IPS-15b (cell line): ENCODE measurements around the gene REXO2.
A peak's percentile ranks its signal among the peaks of the same experiment; 100 is the strongest.

Source experiments
- H3K27me3 ChIP-seq: one replicate; pipeline ENCODE4 v1.6.1; 2013; ENCODE audit warnings: low read length; ENCODE audit not compliant: control insufficient read depth, insufficient read depth
- H3K36me3 ChIP-seq: one replicate; pipeline ENCODE4 v1.6.1; 2013; ENCODE audit warnings: low read length; ENCODE audit not compliant: control insufficient read depth, insufficient read depth
- H3K4me1 ChIP-seq: one replicate; pipeline ENCODE4 v1.6.1; 2013; ENCODE audit warnings: mild to moderate bottlenecking, low read length; ENCODE audit not compliant: control insufficient read depth, insufficient read depth
- H3K4me3 ChIP-seq: one replicate; pipeline ENCODE4 v1.5.1; 2013; ENCODE audit warnings: low read depth, low read length
- H3K9ac ChIP-seq: one replicate; pipeline ENCODE4 v1.6.1; 2013; ENCODE audit warnings: low read depth, mild to moderate bottlenecking, low read length
- H3K9me3 ChIP-seq: one replicate; pipeline ENCODE4 v1.6.1; 2013; ENCODE audit warnings: mild to moderate bottlenecking, low read length; ENCODE audit not compliant: control insufficient read depth, insufficient read depth

The REXO2 gene

GRCh38 chr11:114412946-114413345, 26.3 kb upstream of the REXO2 start:
- no peaks in the 10 kb centered on the region for H3K27me3 ChIP-seq
- no peaks in the 10 kb centered on the region for H3K9me3 ChIP-seq
- H3K4me3 ChIP-seq, result no peak overlapping the region
- no peak overlapping the region for H3K9ac ChIP-seq
- H3K4me1 ChIP-seq, result peaks cover 6% of the 10 kb centered on the region
- H3K36me3 ChIP-seq, result no peaks in the 10 kb centered on the region

GRCh38 chr11:114413958-114414357, 25.3 kb upstream of the REXO2 start:
- H3K9ac ChIP-seq, result no peak overlapping the region
- no peaks in the 10 kb centered on the region for H3K36me3 ChIP-seq

GRCh38 chr11:114416441-114416961, 22.8 kb upstream of the REXO2 start:
- Histone ChIP-seq H3K9me3 (no peaks in the 10 kb centered on the region), H3K9ac (no peak overlapping the region), H3K4me1 (peaks cover 6% of the 10 kb centered on the region), H3K36me3 (no peaks in the 10 kb centered on the region), H3K27me3 (no peaks in the 10 kb centered on the region), H3K4me3 (no peak overlapping the region)

More at GRCh38 chr11:114413958-114414357, 25.3 kb upstream of the REXO2 start:
- H3K27me3 ChIP-seq, result no peaks in the 10 kb centered on the region
- no peaks in the 10 kb centered on the region for H3K9me3 ChIP-seq
- no peak overlapping the region for H3K4me3 ChIP-seq
- peaks cover 6% of the 10 kb centered on the region for H3K4me1 ChIP-seq

- H3K27me3 ChIP-seq, result no peaks in the 10 kb centered on the region
- H3K9ac ChIP-seq, result no peak overlapping the region
- no peaks in the 10 kb centered on the region for H3K9me3 ChIP-seq
- no peak overlapping the region for H3K4me3 ChIP-seq
- no peaks in the 10 kb centered on the region for H3K36me3 ChIP-seq
- peaks cover 4% of the 10 kb centered on the region for H3K4me1 ChIP-seq
Measured at GRCh38 chr11:114426280-114426679, 13.0 kb upstream of the REXO2 start.

- H3K36me3 ChIP-seq, result no peaks in the 10 kb centered on the region
- H3K4me3 ChIP-seq, result no peak overlapping the region
- H3K4me1 ChIP-seq, result peaks cover 4% of the 10 kb centered on the region
- no peaks in the 10 kb centered on the region for H3K27me3 ChIP-seq
- H3K9ac ChIP-seq, result no peak overlapping the region
- H3K9me3 ChIP-seq, result no peaks in the 10 kb centered on the region
Measured at GRCh38 chr11:114430290-114430689, 9.0 kb upstream of the REXO2 start.

- H3K4me3 ChIP-seq, result no peak overlapping the region
- no peak overlapping the region for H3K9ac ChIP-seq
- no peaks in the 10 kb centered on the region for H3K9me3 ChIP-seq
- no peaks in the 10 kb centered on the region for H3K36me3 ChIP-seq
- H3K4me1 ChIP-seq, result no peaks in the 10 kb centered on the region
- no peaks in the 10 kb centered on the region for H3K27me3 ChIP-seq
Measured at GRCh38 chr11:114432893-114433292, 6.4 kb upstream of the REXO2 start.

GRCh38 chr11:114433376-114433775, 5.9 kb upstream of the REXO2 start:
- no peaks in the 10 kb centered on the region for H3K9me3 ChIP-seq

GRCh38 chr11:114438303-114438702, 964 bp upstream of the REXO2 start:
- Histone ChIP-seq H3K9ac (no peak overlapping the region), H3K9me3 (no peaks in the 10 kb centered on the region), H3K4me3 (peak overlapping the region; percentile 94), H3K27me3 (no peaks in the 10 kb centered on the region), H3K36me3 (no peaks in the 10 kb centered on the region), H3K4me1 (peaks cover 10% of the 10 kb centered on the region)

More at GRCh38 chr11:114433376-114433775, 5.9 kb upstream of the REXO2 start:
- no peaks in the 10 kb centered on the region for H3K36me3 ChIP-seq
- H3K27me3 ChIP-seq, result no peaks in the 10 kb centered on the region
- no peak overlapping the region for H3K4me3 ChIP-seq
- no peaks in the 10 kb centered on the region for H3K4me1 ChIP-seq
- H3K9ac ChIP-seq, result no peak overlapping the region

- no peaks in the 10 kb centered on the region for H3K27me3 ChIP-seq
- H3K9me3 ChIP-seq, result no peaks in the 10 kb centered on the region
- peaks cover 10% of the 10 kb centered on the region for H3K4me1 ChIP-seq
- no peaks in the 10 kb centered on the region for H3K36me3 ChIP-seq
- peak overlapping the region; percentile 93 for H3K9ac ChIP-seq
- H3K4me3 ChIP-seq, result peak overlapping the region; percentile 94
Measured at GRCh38 chr11:114440121-114440860, 1.0 kb downstream of the REXO2 start.

GRCh38 chr11:114440971-114441763, 1.9 kb downstream of the REXO2 start:
- H3K4me3 ChIP-seq, result peak overlapping the region; percentile 94
- H3K9me3 ChIP-seq, result no peaks in the 10 kb centered on the region
- H3K36me3 ChIP-seq, result no peaks in the 10 kb centered on the region
- H3K9ac ChIP-seq, result no peak overlapping the region
- no peaks in the 10 kb centered on the region for H3K27me3 ChIP-seq
- H3K4me1 ChIP-seq, result peaks cover 10% of the 10 kb centered on the region

GRCh38 chr11:114441921-114442320, 2.7 kb downstream of the REXO2 start:
- Histone ChIP-seq H3K36me3 (no peaks in the 10 kb centered on the region), H3K4me3 (no peak overlapping the region), H3K9me3 (no peaks in the 10 kb centered on the region), H3K4me1 (peaks cover 10% of the 10 kb centered on the region), H3K27me3 (no peaks in the 10 kb centered on the region), H3K9ac (no peak overlapping the region)

GRCh38 chr11:114442536-114442935, 3.3 kb downstream of the REXO2 start:
- no peaks in the 10 kb centered on the region for H3K36me3 ChIP-seq

More at GRCh38 chr11:114442536-114442935, 3.3 kb downstream of the REXO2 start:
- Histone ChIP-seq H3K27me3 (no peaks in the 10 kb centered on the region), H3K4me1 (peaks cover 10% of the 10 kb centered on the region), H3K9ac (no peak overlapping the region), H3K4me3 (no peak overlapping the region), H3K9me3 (no peaks in the 10 kb centered on the region)
